ENCODE data around the gene LRRC4. TPM values are rescaled to one million over a fixed set of nuclear protein-coding genes. Genes with fewer than 3 reads are reported as not detected.
A peak's percentile ranks its signal among the peaks of the same experiment; 100 is the strongest.

Gene LRRC4
- total RNA-seq, 4 donors from 2014 or later = 0.29 to 2.5 (median 1.2) TPM

DNA sequence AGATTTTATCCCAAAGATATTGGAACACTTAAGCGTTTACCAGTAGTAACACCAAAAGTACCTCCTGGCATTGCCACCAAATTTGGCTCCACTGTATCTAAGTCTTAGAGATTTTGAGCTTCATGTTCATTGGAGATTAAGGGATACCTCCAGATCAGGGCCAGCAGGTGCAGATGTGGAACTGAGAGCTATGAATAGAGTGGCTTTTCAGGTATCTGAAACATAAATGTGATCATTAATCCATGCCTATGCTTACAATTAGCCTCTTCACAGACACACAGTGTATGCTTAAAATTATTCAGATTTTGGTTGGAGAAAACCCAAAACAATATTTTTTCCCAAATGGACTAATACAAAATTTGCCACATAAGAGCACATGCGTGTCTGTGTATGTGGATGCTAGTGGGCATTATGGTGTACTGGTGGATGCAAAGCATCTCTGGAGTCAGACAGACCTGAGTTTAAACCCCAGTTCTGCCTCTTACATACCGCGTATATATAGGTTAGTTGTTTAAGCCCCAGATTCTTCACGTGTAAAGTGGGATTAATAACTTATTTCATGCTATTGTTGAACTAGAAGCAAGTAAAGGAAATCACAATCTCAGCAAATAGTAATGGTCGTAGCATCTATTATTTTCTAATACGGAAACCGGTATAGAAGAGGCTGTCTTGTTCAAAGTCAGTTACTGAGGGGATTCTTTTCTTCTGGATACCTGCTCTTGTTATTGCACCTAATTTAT, 6.8 kb upstream of the LRRC4 start:
- intact Hi-C loops (cut with DNase I; ENCODE audit: low total_unique reads) = no loop called here
- H3K4me1 ChIP-seq = peaks cover 0 to under 1% of the 10 kb centered on the region in 2 donors

DNA sequence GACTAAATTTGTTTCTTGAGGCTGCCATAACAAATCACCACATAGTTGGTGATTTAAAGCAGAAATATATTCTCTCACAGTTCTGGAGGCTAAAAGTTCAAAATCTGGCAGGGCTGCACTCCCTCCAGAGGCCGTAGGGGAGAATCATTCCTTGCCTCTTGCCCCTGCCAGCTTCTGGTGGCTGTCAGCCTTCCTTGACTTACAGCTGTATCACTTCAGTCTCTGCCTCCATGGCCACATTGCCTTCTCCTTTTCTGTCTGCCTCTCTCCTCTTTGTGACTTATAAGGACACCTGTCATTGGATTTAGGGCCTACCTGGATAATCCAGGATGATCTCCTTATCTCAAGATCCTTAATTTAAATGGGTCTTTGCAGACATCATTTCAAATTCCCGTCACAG, 5.8 kb upstream of the LRRC4 start:
- H3K9me3 ChIP-seq = no peaks in the 10 kb centered on the region
- H3K4me1 ChIP-seq = peaks cover 5 to 6% of the 10 kb centered on the region in 2 donors
- DNase-seq = no peak
- H3K27ac ChIP-seq = no peak overlapping the region
- H3K36me3 ChIP-seq = no peaks in the 10 kb centered on the region
- no peaks in the 10 kb centered on the region for H3K27me3 ChIP-seq
- H3K4me3 ChIP-seq = no peak overlapping the region
- intact Hi-C loops (cut with DNase I; ENCODE audit: low total_unique reads) = no loop called here
- no peak for TF ChIP-seq POLR2A (IDR thresholded peaks at IDR 0.05)
- TF ChIP-seq, protein P1, sequence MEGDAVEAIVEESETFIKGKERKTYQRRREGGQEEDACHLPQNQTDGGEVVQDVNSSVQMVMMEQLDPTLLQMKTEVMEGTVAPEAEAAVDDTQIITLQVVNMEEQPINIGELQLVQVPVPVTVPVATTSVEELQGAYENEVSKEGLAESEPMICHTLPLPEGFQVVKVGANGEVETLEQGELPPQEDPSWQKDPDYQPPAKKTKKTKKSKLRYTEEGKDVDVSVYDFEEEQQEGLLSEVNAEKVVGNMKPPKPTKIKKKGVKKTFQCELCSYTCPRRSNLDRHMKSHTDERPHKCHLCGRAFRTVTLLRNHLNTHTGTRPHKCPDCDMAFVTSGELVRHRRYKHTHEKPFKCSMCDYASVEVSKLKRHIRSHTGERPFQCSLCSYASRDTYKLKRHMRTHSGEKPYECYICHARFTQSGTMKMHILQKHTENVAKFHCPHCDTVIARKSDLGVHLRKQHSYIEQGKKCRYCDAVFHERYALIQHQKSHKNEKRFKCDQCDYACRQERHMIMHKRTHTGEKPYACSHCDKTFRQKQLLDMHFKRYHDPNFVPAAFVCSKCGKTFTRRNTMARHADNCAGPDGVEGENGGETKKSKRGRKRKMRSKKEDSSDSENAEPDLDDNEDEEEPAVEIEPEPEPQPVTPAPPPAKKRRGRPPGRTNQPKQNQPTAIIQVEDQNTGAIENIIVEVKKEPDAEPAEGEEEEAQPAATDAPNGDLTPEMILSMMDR (IDR thresholded peaks at IDR 0.05) = no peak

More for the DNA sequence above, 6.8 kb upstream of the LRRC4 start:
- no peak overlapping the region for H3K27ac ChIP-seq
- DNase-seq = no peak
- no peaks in the 10 kb centered on the region for H3K9me3 ChIP-seq
- TF ChIP-seq, protein P1 (IDR thresholded peaks at IDR 0.05) = no peak
- TF ChIP-seq POLR2A (IDR thresholded peaks at IDR 0.05) = no peak
- no peaks in the 10 kb centered on the region for H3K27me3 ChIP-seq
- no peak overlapping the region for H3K4me3 ChIP-seq
- no peaks in the 10 kb centered on the region for H3K36me3 ChIP-seq

DNA sequence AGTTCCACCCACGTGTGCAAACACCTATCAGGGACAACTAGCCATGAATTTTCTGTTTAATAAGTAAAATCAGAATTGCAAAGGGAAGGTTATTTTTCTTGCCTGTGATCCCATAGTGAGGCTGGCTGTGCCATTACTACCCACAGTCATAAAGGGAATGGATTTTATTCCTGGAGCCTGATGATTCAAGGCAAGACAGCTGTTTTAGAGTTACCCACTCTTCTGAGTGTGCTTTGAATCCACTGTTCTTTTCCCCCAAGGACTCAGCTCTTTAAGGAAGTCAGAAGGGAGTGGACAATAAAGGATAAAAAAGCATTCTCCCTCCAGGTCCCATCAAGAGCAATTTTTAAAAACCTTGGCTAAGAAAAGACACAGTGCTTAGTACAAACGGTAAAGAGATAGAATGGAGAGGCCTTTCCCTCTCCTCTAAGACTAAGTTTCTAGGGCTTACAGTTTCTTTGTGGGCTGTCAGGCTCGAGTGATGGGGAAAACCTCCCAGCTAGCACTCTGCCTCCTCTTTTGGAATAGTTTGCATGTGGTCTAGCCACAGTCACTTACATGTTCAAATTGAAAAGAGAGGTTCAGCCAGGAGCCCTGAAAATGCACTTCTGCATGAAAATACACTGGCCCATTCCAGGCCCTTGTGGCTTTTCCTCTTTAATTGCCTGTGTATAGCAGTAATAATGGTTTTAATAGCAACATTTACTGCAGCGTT, 5.1 kb upstream of the LRRC4 start:
- Histone ChIP-seq H3K36me3 (no peaks in the 10 kb centered on the region), H3K4me1 (peaks cover 5 to 6% of the 10 kb centered on the region in 2 donors), H3K27me3 (no peaks in the 10 kb centered on the region), H3K4me3 (no peak overlapping the region), H3K9me3 (no peaks in the 10 kb centered on the region), H3K27ac (no peak overlapping the region)
- no peak for DNase-seq
- TF ChIP-seq, protein P1 (IDR thresholded peaks at IDR 0.05) = no peak
- no peak for TF ChIP-seq POLR2A (IDR thresholded peaks at IDR 0.05)
- intact Hi-C loops (cut with DNase I; ENCODE audit: low total_unique reads) = no loop called here

DNA sequence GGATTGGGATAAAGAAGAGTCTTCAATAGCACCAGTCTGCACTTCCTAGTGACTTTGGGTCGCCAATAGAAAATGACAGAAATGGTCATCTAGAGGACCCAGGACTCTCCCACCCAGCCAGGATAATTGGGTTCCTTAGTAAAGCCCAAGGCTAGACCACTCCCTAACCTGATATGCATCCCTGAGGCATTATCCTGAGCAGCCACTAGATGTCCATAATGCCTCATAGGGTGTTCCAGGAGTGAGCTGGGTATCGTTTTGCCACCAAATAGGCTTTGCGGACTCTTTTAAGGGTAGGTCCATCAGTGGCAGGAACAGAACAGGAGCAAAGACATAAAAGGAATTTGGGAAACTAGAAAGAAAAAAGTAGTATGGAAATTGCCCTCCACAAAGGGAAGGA, 4.5 kb upstream of the LRRC4 start:
- peaks cover 5 to 6% of the 10 kb centered on the region in 2 donors for H3K4me1 ChIP-seq
- TF ChIP-seq, protein P1 (IDR thresholded peaks at IDR 0.05) = peak in 1 of 4 experiments; percentile 19
- TF ChIP-seq POLR2A (IDR thresholded peaks at IDR 0.05) = no peak
- no peak for DNase-seq
- no peak overlapping the region for H3K4me3 ChIP-seq
- no peak overlapping the region for H3K27ac ChIP-seq
- H3K9me3 ChIP-seq = no peaks in the 10 kb centered on the region
- intact Hi-C loops (cut with DNase I; ENCODE audit: low total_unique reads) = no loop called here
- H3K36me3 ChIP-seq = no peaks in the 10 kb centered on the region
- no peaks in the 10 kb centered on the region for H3K27me3 ChIP-seq

DNA sequence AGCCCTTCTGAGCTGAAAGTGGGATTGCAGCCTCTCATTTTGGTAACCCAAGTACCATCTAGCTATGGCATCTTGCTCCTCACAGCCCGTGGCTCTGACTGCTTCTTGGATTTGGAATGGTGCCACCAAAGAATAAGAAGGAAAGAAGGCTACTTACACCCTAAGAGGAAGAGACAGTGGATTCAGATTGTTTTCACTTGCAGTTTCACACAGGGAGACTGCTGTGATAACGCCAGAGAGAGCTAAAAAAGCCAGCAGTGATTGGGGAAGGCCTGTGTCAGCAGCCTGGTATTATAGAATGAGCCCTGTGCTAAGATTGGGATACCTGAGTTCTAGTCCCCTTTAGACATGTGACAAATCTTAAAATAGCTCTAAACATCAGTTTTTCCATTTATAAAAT, 3.6 kb upstream of the LRRC4 start:
- H3K27ac ChIP-seq = no peak overlapping the region
- TF ChIP-seq, protein P1 (IDR thresholded peaks at IDR 0.05) = no peak
- TF ChIP-seq POLR2A (IDR thresholded peaks at IDR 0.05) = no peak
- no peaks in the 10 kb centered on the region for H3K9me3 ChIP-seq
- intact Hi-C loops (cut with DNase I; ENCODE audit: low total_unique reads) = no loop called here
- DNase-seq = no peak
- no peak overlapping the region for H3K4me3 ChIP-seq
- H3K4me1 ChIP-seq = peaks cover 5 to 6% of the 10 kb centered on the region in 2 donors
- no peaks in the 10 kb centered on the region for H3K27me3 ChIP-seq
- H3K36me3 ChIP-seq = no peaks in the 10 kb centered on the region

Measured in uterus (tissue), 4 donors.